NCI-H82 (cell line): ENCODE data around the gene FAM98C.

ENCODE experiments used
- DNase-seq: peaks from one replicate; lab custom pipeline; 2025; lab: John Stamatoyannopoulos, UW

FAM98C gene

DNA sequence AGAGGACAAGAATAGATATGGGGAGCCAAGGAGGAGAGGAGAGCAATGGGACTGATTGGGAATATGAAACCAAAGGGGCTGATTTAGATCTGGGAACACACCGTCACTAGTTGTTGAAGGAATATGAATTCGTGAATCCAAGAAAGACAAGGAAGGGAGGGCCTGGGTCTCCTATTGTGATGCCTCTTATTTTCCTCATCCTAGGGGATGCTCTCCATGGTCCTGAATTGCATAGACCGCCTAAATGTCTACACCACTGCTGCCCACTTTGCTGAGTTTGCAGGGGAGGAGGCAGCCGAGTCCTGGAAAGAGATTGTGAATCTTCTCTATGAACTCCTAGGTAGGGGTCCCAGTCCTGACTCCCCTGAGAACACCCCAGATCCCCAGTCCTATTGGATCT, 52.1 kb downstream of the FAM98C start:
- DNase-seq, result no peak

DNA sequence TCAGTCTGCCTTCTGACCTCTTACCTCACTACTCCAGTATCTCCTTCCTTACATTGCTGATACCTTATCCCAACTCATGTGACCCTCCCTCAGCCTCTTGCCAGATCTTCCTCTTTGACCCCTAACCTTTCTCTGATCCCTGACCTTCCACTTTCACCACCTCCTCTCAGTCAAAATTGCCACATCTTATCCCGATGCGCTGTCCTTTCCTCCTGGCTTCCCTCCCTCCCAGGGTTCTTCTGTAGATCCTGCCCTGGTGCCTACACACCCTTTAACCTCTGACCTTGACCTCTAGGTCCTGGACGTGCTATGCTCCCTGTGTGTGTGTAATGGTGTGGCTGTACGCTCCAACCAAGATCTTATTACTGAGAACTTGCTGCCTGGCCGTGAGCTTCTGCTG, 54.3 kb downstream of the FAM98C start:
- no peak for DNase-seq

DNA sequence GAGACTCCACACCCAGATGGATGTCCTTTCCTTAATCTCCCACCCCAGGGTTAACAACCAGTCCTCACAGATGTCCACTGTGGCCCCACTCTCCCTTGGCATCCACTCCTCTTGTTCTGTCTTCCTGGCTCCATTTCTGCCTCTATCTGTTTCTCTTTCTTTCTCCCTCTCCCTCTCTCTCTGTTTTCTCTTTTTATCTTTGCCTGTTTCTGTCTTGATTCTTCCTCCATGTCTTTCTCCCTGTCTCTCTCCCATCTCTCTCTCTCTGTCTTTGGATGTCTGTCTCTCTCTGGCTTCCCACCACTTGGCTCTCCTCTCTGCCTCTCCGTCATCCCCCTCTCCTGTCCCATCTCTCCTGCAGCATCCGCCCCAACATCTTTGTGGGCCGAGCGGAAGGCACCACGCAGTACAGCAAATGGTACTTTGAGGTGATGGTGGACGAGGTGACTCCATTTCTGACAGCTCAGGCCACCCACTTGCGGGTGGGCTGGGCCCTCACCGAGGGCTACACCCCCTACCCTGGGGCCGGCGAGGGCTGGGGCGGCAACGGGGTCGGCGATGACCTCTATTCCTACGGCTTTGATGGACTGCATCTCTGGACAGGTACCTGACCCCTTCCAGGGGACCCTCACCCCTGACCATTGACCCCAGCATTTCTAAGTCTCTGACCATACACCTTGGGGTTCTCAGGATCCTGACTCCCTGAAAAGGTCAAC, 55.0 kb downstream of the FAM98C start:
- DNase-seq, result no peak
